Immature natural killer cell (primary cell): ENCODE results near the gene EGLN1. TPM values are rescaled to one million over a fixed set of nuclear protein-coding genes. Genes with fewer than 3 reads are reported as not detected.
"Not testable (repeated sequence)": the region's sequence is repeated elsewhere in the genome, so short reads cannot be mapped to it uniquely, and the experiment has no call there.

Experiments used
- DNase-seq, 3 donors: peaks; one replicate each; pipeline ENCODE4 v3.0.0; 2022; ENCODE audit warnings: mixed read lengths in 1 of 3
- H3K27ac Mint-ChIP-seq, 6 donors: one replicate each; pipeline ENCODE4 v1.8.0; 2020; ENCODE audit warnings: mixed read lengths in 6 of 6, mild to moderate bottlenecking in 5 of 6, inconsistent platforms in 4 of 6, moderate library complexity in 3 of 6
- H3K27me3 Mint-ChIP-seq, 3 donors: one replicate each; pipeline ENCODE4 v1.8.0; 2020 to 2021; ENCODE audit warnings: low read depth in 3 of 3, mild to moderate bottlenecking in 3 of 3, mixed read lengths in 3 of 3, moderate library complexity in 3 of 3, inconsistent platforms in 1 of 3
- H3K36me3 Mint-ChIP-seq, 3 donors: one replicate each; pipeline ENCODE4 v1.8.0; 2020; ENCODE audit warnings: mixed read lengths in 3 of 3, inconsistent platforms in 2 of 3, mild to moderate bottlenecking in 2 of 3
- H3K4me1 Mint-ChIP-seq, 2 donors: one replicate each; pipeline ENCODE4 v1.8.0; 2020; ENCODE audit warnings: inconsistent platforms in 2 of 2, mild to moderate bottlenecking in 2 of 2, mixed read lengths in 2 of 2, moderate library complexity in 1 of 2
- H3K4me3 Mint-ChIP-seq, 5 donors: one replicate each; pipeline ENCODE4 v1.8.0; 2020; ENCODE audit warnings: mild to moderate bottlenecking in 5 of 5, mixed read lengths in 5 of 5, inconsistent platforms in 3 of 5, moderate library complexity in 3 of 5
- H3K9me3 Mint-ChIP-seq, 6 donors: one replicate each; pipeline ENCODE4 v1.8.0; 2020; ENCODE audit warnings: mild to moderate bottlenecking in 6 of 6, mixed read lengths in 6 of 6, inconsistent platforms in 4 of 6, moderate library complexity in 3 of 6
- polyA plus RNA-seq, 3 donors: library from polyadenylated mRNA; unstranded; fragments of 300-500 nt; fragmentation: Illumina TruSeq; gene quantifications; one replicate each; pipeline ENCODE4 v1.2.3, GENCODE V29; 2021

Gene EGLN1
- polyA plus RNA-seq, 3 donors from 2014 or later = 18.2 to 27.3 (median 20.6) TPM

GRCh38 chr1:231432996-231433395 is 10.9 kb upstream of the EGLN1 start:
- H3K4me1 Mint-ChIP-seq = no peaks in the 10 kb centered on the region
- H3K27me3 Mint-ChIP-seq = peaks cover 6 to 13% (median 10%) of the 10 kb centered on the region in 3 donors
- H3K36me3 Mint-ChIP-seq = no peaks in the 10 kb centered on the region
- no peak overlapping the region for H3K4me3 Mint-ChIP-seq
- DNase-seq = no peak
- H3K27ac Mint-ChIP-seq = no peak overlapping the region
- no peaks in the 10 kb centered on the region for H3K9me3 Mint-ChIP-seq

GRCh38 chr1:231431665-231432415 is 9.8 kb upstream of the EGLN1 start:
- no peaks in the 10 kb centered on the region for H3K36me3 Mint-ChIP-seq
- no peak overlapping the region for H3K4me3 Mint-ChIP-seq
- H3K9me3 Mint-ChIP-seq = no peaks in the 10 kb centered on the region
- peaks cover 6 to 15% (median 10%) of the 10 kb centered on the region in 3 donors for H3K27me3 Mint-ChIP-seq
- DNase-seq = no peak
- H3K4me1 Mint-ChIP-seq = no peaks in the 10 kb centered on the region
- no peak overlapping the region for H3K27ac Mint-ChIP-seq

- not testable (repeated sequence) for H3K9me3 Mint-ChIP-seq, DNase-seq, H3K27ac Mint-ChIP-seq, H3K36me3 Mint-ChIP-seq, H3K4me3 Mint-ChIP-seq, H3K4me1 Mint-ChIP-seq
- peaks cover 4 to 19% (median 6%) of the 10 kb centered on the region in 3 donors for H3K27me3 Mint-ChIP-seq
These were observed 8.7 kb upstream of the EGLN1 start for GRCh38 chr1:231430678-231431352.

- H3K27me3 Mint-ChIP-seq = peaks cover 4 to 15% (median 6%) of the 10 kb centered on the region in 3 donors
- no peak overlapping the region for H3K4me3 Mint-ChIP-seq
- no peaks in the 10 kb centered on the region for H3K9me3 Mint-ChIP-seq
- no peak for DNase-seq
- H3K36me3 Mint-ChIP-seq = no peaks in the 10 kb centered on the region
- peaks cover 0 to under 1% of the 10 kb centered on the region in 2 donors for H3K4me1 Mint-ChIP-seq
- H3K27ac Mint-ChIP-seq = no peak overlapping the region
These were observed 6.3 kb upstream of the EGLN1 start for GRCh38 chr1:231428377-231428776.

- Mint-ChIP-seq H3K27me3 (peaks cover 6 to 15% (median 6%) of the 10 kb centered on the region in 3 donors), H3K4me3 (no peak overlapping the region), H3K9me3 (no peaks in the 10 kb centered on the region), H3K27ac (no peak overlapping the region), H3K4me1 (peaks cover 15 to 21% of the 10 kb centered on the region in 2 donors), H3K36me3 (no peaks in the 10 kb centered on the region)
- no peak for DNase-seq
These were observed 3.1 kb upstream of the EGLN1 start for GRCh38 chr1:231424950-231425805.

- H3K27ac Mint-ChIP-seq = no peak overlapping the region
- H3K9me3 Mint-ChIP-seq = no peaks in the 10 kb centered on the region
- H3K4me1 Mint-ChIP-seq = peaks cover 31 to 37% of the 10 kb centered on the region in 2 donors
- peak overlapping the region in 3 of 5 donors; percentile 86 to 95 (median 87) for H3K4me3 Mint-ChIP-seq
- no peak for DNase-seq
- H3K27me3 Mint-ChIP-seq = peaks cover 6 to 12% (median 8%) of the 10 kb centered on the region in 3 donors
- H3K36me3 Mint-ChIP-seq = no peaks in the 10 kb centered on the region
These were observed 1.6 kb upstream of the EGLN1 start for GRCh38 chr1:231423648-231424047.

- Mint-ChIP-seq H3K4me3 (peak overlapping the region; percentile 84 to 95 (median 87)), H3K9me3 (no peaks in the 10 kb centered on the region), H3K4me1 (peaks cover 39 to 45% of the 10 kb centered on the region in 2 donors), H3K27ac (peak overlapping the region; percentile 23 to 91 (median 88)), H3K36me3 (no peaks in the 10 kb centered on the region), H3K27me3 (peaks cover 4 to 10% (median 8%) of the 10 kb centered on the region in 3 donors)
- no peak for DNase-seq
These were observed 767 bp upstream of the EGLN1 start for GRCh38 chr1:231422798-231423309.

GRCh38 chr1:231421546-231421970 is 529 bp downstream of the EGLN1 start:
- Mint-ChIP-seq H3K27ac (peak overlapping the region in 1 of 6 donors; percentile 41), H3K27me3 (peaks cover 4 to 8% (median 8%) of the 10 kb centered on the region in 3 donors), H3K9me3 (no peaks in the 10 kb centered on the region), H3K4me1 (peaks cover 51 to 58% of the 10 kb centered on the region in 2 donors), H3K36me3 (no peaks in the 10 kb centered on the region), H3K4me3 (peak overlapping the region; percentile 60 to 81 (median 73))
- DNase-seq = peak in 1 of 3 donors; percentile 50

- Mint-ChIP-seq H3K4me1 (peaks cover 52 to 62% of the 10 kb centered on the region in 2 donors), H3K4me3 (peak overlapping the region; percentile 90 to 97 (median 91)), H3K9me3 (no peaks in the 10 kb centered on the region), H3K27me3 (peaks cover 4 to 8% (median 6%) of the 10 kb centered on the region in 3 donors), H3K27ac (peak overlapping the region; percentile 37 to 93 (median 85)), H3K36me3 (no peaks in the 10 kb centered on the region)
- peak; percentile 33 to 43 (median 39) for DNase-seq
These were observed 1.0 kb downstream of the EGLN1 start for GRCh38 chr1:231420959-231421545.

- H3K4me3 Mint-ChIP-seq = peak overlapping the region; percentile 90 to 97 (median 91)
- DNase-seq = peak in 1 of 3 donors; percentile 2
- no peaks in the 10 kb centered on the region for H3K36me3 Mint-ChIP-seq
- H3K4me1 Mint-ChIP-seq = peaks cover 54 to 66% of the 10 kb centered on the region in 2 donors
- H3K27me3 Mint-ChIP-seq = peaks cover 4 to 8% (median 4%) of the 10 kb centered on the region in 3 donors
- no peaks in the 10 kb centered on the region for H3K9me3 Mint-ChIP-seq
- H3K27ac Mint-ChIP-seq = peak overlapping the region; percentile 37 to 93 (median 85)
These were observed 1.7 kb downstream of the EGLN1 start for GRCh38 chr1:231420299-231420958.

GRCh38 chr1:231419738-231420298 is 2.3 kb downstream of the EGLN1 start:
- Mint-ChIP-seq H3K4me3 (peak overlapping the region; percentile 90 to 97 (median 91)), H3K27me3 (peaks cover 2 to 8% (median 4%) of the 10 kb centered on the region in 3 donors), H3K27ac (peak overlapping the region; percentile 37 to 93 (median 85)), H3K9me3 (no peaks in the 10 kb centered on the region), H3K36me3 (no peaks in the 10 kb centered on the region), H3K4me1 (peaks cover 58 to 70% of the 10 kb centered on the region in 2 donors)
- no peak for DNase-seq

- peaks cover 2 to 3% (median 3%) of the 10 kb centered on the region in 3 donors for H3K36me3 Mint-ChIP-seq
- H3K4me3 Mint-ChIP-seq = peak overlapping the region; percentile 90 to 97 (median 91)
- H3K27ac Mint-ChIP-seq = peak overlapping the region in 1 of 6 donors; percentile 37
- DNase-seq = no peak
- H3K9me3 Mint-ChIP-seq = no peaks in the 10 kb centered on the region
- peaks cover 2 to 8% (median 4%) of the 10 kb centered on the region in 3 donors for H3K27me3 Mint-ChIP-seq
- peaks cover 62 to 75% of the 10 kb centered on the region in 2 donors for H3K4me1 Mint-ChIP-seq
These were observed 2.9 kb downstream of the EGLN1 start for GRCh38 chr1:231419147-231419546.
